ENCODE results near the gene CEBPA.

CEBPA gene

GRCh38 chr19:33306191-33306590 lies 3.9 kb upstream of the CEBPA start:
- no peak for DNase-seq (ENCODE audit: low read depth)
- TF ChIP-seq MAX (IDR thresholded peaks at IDR 0.05; ENCODE audit: low read depth, low read length): no peak
- TF ChIP-seq POLR2A (IDR thresholded peaks at IDR 0.05; ENCODE audit: extremely low read depth, insufficient read length): no peak
- TF ChIP-seq MYC (IDR thresholded peaks at IDR 0.05; ENCODE audit: low read depth, low read length): no peak
- TF ChIP-seq CTCF (IDR thresholded peaks at IDR 0.05; ENCODE audit: low read depth, low read length): no peak
- no peak overlapping the region for H3K4me3 ChIP-seq (ENCODE audit: low read depth, low read length)

- DNase-seq (ENCODE audit: low read depth): peak; percentile 45
- TF ChIP-seq CTCF (IDR thresholded peaks at IDR 0.05; ENCODE audit: low read depth, low read length) (peak; percentile 11), MAX (IDR thresholded peaks at IDR 0.05; ENCODE audit: low read depth, low read length) (no peak), MYC (IDR thresholded peaks at IDR 0.05; ENCODE audit: low read depth, low read length) (no peak)
- no peak overlapping the region for H3K4me3 ChIP-seq (ENCODE audit: low read depth, low read length)
Measured at GRCh38 chr19:33304760-33305647, 2.7 kb upstream of the CEBPA start.

- no peak for DNase-seq (ENCODE audit: low read depth)
- H3K4me3 ChIP-seq (ENCODE audit: low read depth, low read length): peak overlapping the region; percentile 53
- TF ChIP-seq POLR2A (IDR thresholded peaks at IDR 0.05; ENCODE audit: extremely low read depth, insufficient read length) (no peak), MAX (IDR thresholded peaks at IDR 0.05; ENCODE audit: low read depth, low read length) (no peak), CTCF (IDR thresholded peaks at IDR 0.05; ENCODE audit: low read depth, low read length) (no peak), MYC (IDR thresholded peaks at IDR 0.05; ENCODE audit: low read depth, low read length) (no peak)
Measured at GRCh38 chr19:33304371-33304759, 2.0 kb upstream of the CEBPA start.

- no peak for TF ChIP-seq POLR2A (IDR thresholded peaks at IDR 0.05; ENCODE audit: extremely low read depth, insufficient read length)
- TF ChIP-seq CTCF (IDR thresholded peaks at IDR 0.05; ENCODE audit: low read depth, low read length): no peak
- no peak for TF ChIP-seq MAX (IDR thresholded peaks at IDR 0.05; ENCODE audit: low read depth, low read length)
- H3K4me3 ChIP-seq (ENCODE audit: low read depth, low read length): peak overlapping the region; percentile 53
- no peak for DNase-seq (ENCODE audit: low read depth)
Measured at GRCh38 chr19:33303791-33304345, 1.5 kb upstream of the CEBPA start.

GRCh38 chr19:33302974-33303790 lies 848 bp upstream of the CEBPA start:
- peak; percentile 68 for DNase-seq (ENCODE audit: low read depth)
- H3K4me3 ChIP-seq (ENCODE audit: low read depth, low read length): peak overlapping the region; percentile 53
- TF ChIP-seq MYC (IDR thresholded peaks at IDR 0.05; ENCODE audit: low read depth, low read length) (no peak), MAX (IDR thresholded peaks at IDR 0.05; ENCODE audit: low read depth, low read length) (no peak; the same call in 1 of the 2 replicates), CTCF (IDR thresholded peaks at IDR 0.05; ENCODE audit: low read depth, low read length) (no peak), POLR2A (IDR thresholded peaks at IDR 0.05; ENCODE audit: extremely low read depth, insufficient read length) (no peak)

All from NB4 (cell line).